Thyroid gland (tissue), 4 donors: ENCODE results near the gene BTBD1. TPM values are rescaled to one million over a fixed set of nuclear protein-coding genes. Genes with fewer than 3 reads are reported as not detected.
A peak's percentile ranks its signal among the peaks of the same experiment; 100 is the strongest.

Source experiments
- DNase-seq, 2 donors: peaks; one replicate each; pipeline ENCODE4 v3.0.0-alpha.2; 2019
- H3K27ac ChIP-seq, 3 donors: fragments of 200-600 bp; sonication (generic); 1 replicate in 2 of 3; 2 replicates in 1 of 3; pipeline ENCODE4 v1.5.1; 2016 to 2019; ENCODE audit warnings: mild to moderate bottlenecking in 1 of 3, moderate library complexity in 1 of 3
- H3K27me3 ChIP-seq: fragments of 200-600 bp; sonication (generic); one replicate; pipeline ENCODE4 v1.5.1; 2019
- H3K36me3 ChIP-seq, 2 donors: fragments of 200-600 bp; sonication (generic); one replicate each; pipeline ENCODE4 v1.5.1; 2016 to 2019
- H3K4me1 ChIP-seq, 2 donors: fragments of 200-600 bp; sonication (generic); one replicate each; pipeline ENCODE4 v1.5.1; 2017 to 2019
- H3K4me3 ChIP-seq, 3 donors: fragments of 200-600 bp; sonication (generic); replicated peaks in 1 of 3; 1 replicate in 2 of 3; 2 replicates in 1 of 3; pipeline ENCODE4 v1.5.1; 2016; ENCODE audit warnings: mild to moderate bottlenecking in 1 of 3
- H3K9me3 ChIP-seq: fragments of 200-600 bp; sonication (generic); one replicate; pipeline ENCODE4 v1.5.1; 2017
- CTCF ChIP-seq, 6 experiments: fragments of 200-600 bp in 3 of 6; fragments of 450-650 bp in 3 of 6; sonication (generic) in 3 of 6; IDR thresholded peaks; one replicate each; pipeline ENCODE4 v1.5.1; 2016 to 2019; ENCODE audit warnings: antibody characterized with exemption in 6 of 6, mild to moderate bottlenecking in 2 of 6, inconsistent platforms in 1 of 6, moderate library complexity in 1 of 6
- POLR2A ChIP-seq, 2 donors: fragments of 450-650 bp; IDR thresholded peaks; one replicate each; pipeline ENCODE4 v1.6.1; 2017; ENCODE audit warnings: antibody characterized with exemption in 2 of 2, mild to moderate bottlenecking in 2 of 2, moderate library complexity in 1 of 2
- WGBS, 2 donors: methylation state at CpG; one replicate each; pipeline ENCODE4 v1.1.5; 2017; 5-methylcytosine and 5-hydroxymethylcytosine counted together
- intact Hi-C: fragments of 100-400 bp; cut with DNase I; formaldehyde crosslinking; loops from one replicate; pipeline ENCODE4 v1.15.1; 2023
- total RNA-seq, 4 donors: library from RNA; depleted of rRNA; stranded (reverse); fragments of >200 nt; gene quantifications; one replicate each; pipeline ENCODE4 v1.2.3, GENCODE V29; 2016

The BTBD1 gene
- total RNA-seq, 4 donors from 2014 or later: 84.7 to 99.3 (median 94.5) TPM

- DNase-seq: no peak
- Histone ChIP-seq H3K4me1 (peaks cover 9 to 42% of the 10 kb centered on the region in 2 donors), H3K27ac (no peak overlapping the region), H3K9me3 (no peaks in the 10 kb centered on the region), H3K27me3 (no peaks in the 10 kb centered on the region), H3K4me3 (no peak overlapping the region), H3K36me3 (no peaks in the 10 kb centered on the region)
- TF ChIP-seq POLR2A (IDR thresholded peaks at IDR 0.05): no peak
- 86 to 89% methylated on average over 12 of the region's 12 CpGs for WGBS, 2 donors
- intact Hi-C loops: no loop called here
Observed at GRCh38 chr15:83109532-83109931, 42.5 kb upstream of the BTBD1 start.

GRCh38 chr15:83108266-83109219 is 41.5 kb upstream of the BTBD1 start:
- Histone ChIP-seq H3K4me1 (peaks cover 9 to 39% of the 10 kb centered on the region in 2 donors), H3K27me3 (no peaks in the 10 kb centered on the region), H3K27ac (peak overlapping the region; percentile 28 to 61 (median 39)), H3K9me3 (no peaks in the 10 kb centered on the region), H3K36me3 (no peaks in the 10 kb centered on the region), H3K4me3 (peak overlapping the region; percentile 7 to 48 (median 27))
- DNase-seq: peak; percentile 22 to 25
- WGBS, 2 donors: 48 to 51% methylated on average over 18 to 20 of the region's 21 CpGs
- TF ChIP-seq CTCF (IDR thresholded peaks at IDR 0.05): no peak
- no peak for TF ChIP-seq POLR2A (IDR thresholded peaks at IDR 0.05)
- intact Hi-C loops: no loop called here

- H3K27me3 ChIP-seq: no peaks in the 10 kb centered on the region
- TF ChIP-seq CTCF (IDR thresholded peaks at IDR 0.05): no peak
- no peak for TF ChIP-seq POLR2A (IDR thresholded peaks at IDR 0.05)
- H3K9me3 ChIP-seq: no peaks in the 10 kb centered on the region
- 14 to 19% methylated on average over 10 to 19 of the region's 30 CpGs for WGBS, 2 donors
- H3K27ac ChIP-seq: peak overlapping the region; percentile 15 to 61 (median 28)
- no peak for DNase-seq
- no peaks in the 10 kb centered on the region for H3K36me3 ChIP-seq
- H3K4me1 ChIP-seq: peaks cover 9 to 34% of the 10 kb centered on the region in 2 donors
- intact Hi-C loops: no loop called here
- H3K4me3 ChIP-seq: peak overlapping the region; percentile 7 to 48 (median 27)
Observed at GRCh38 chr15:83107841-83108181, 40.8 kb upstream of the BTBD1 start.

GRCh38 chr15:83106994-83107840 is 40.2 kb upstream of the BTBD1 start, which contains the start of gene TM6SF1:
TSS of gene TM6SF1 (plus strand) at chr15:83107645. CDS start at chr15:83107681, 36 bp downstream.
- H3K36me3 ChIP-seq: no peaks in the 10 kb centered on the region
- peak in 1 of 2 donors; percentile 40 for TF ChIP-seq POLR2A (IDR thresholded peaks at IDR 0.05)
- peak in 3 of 6 experiments; percentile 10 to 20 (median 17) for TF ChIP-seq CTCF (IDR thresholded peaks at IDR 0.05)
- intact Hi-C loops: no loop called here
- no peaks in the 10 kb centered on the region for H3K9me3 ChIP-seq
- H3K27me3 ChIP-seq: no peaks in the 10 kb centered on the region
- H3K27ac ChIP-seq: peak within 1 kb of the TSS; percentile 28 to 61 (median 39)
- DNase-seq: peak; percentile 67 to 70
- peak within 1 kb of the TSS; percentile 7 to 48 (median 27) for H3K4me3 ChIP-seq
- H3K4me1 ChIP-seq: peaks cover 9 to 30% of the 10 kb centered on the region in 2 donors
- WGBS, 2 donors: 0 to 1% methylated on average over 41 to 45 of the region's 97 CpGs

GRCh38 chr15:83105440-83105839 is 38.4 kb upstream of the BTBD1 start:
- Histone ChIP-seq H3K36me3 (no peaks in the 10 kb centered on the region), H3K4me3 (no peak overlapping the region), H3K4me1 (peaks cover 9 to 25% of the 10 kb centered on the region in 2 donors), H3K27me3 (no peaks in the 10 kb centered on the region), H3K9me3 (no peaks in the 10 kb centered on the region), H3K27ac (no peak overlapping the region)
- no peak for DNase-seq
- WGBS, 2 donors: 67 to 79% methylated on average over 1 of the region's 1 CpG
- intact Hi-C loops: no loop called here
- TF ChIP-seq CTCF (IDR thresholded peaks at IDR 0.05) (no peak), POLR2A (IDR thresholded peaks at IDR 0.05) (no peak)
